Endothelial cell of umbilical vein (primary cell): ENCODE measurements around the gene NUDT2. TPM values are rescaled to one million over a fixed set of nuclear protein-coding genes. Genes with fewer than 3 reads are reported as not detected.

Experiments
- BruUV-seq: library from RNA; stranded (reverse); fragments of 400-500 nt; replicated peaks from 2 replicates; lab custom pipeline; 2021; lab: Mats Ljungman, UMichigan
- CTCF ChIA-PET: fragments of 300-600, 350-600 bp; sonication (Branson Sonifier 250); formaldehyde crosslinking; loops from one replicate; lab custom pipeline; 2021; ENCODE audit warnings: antibody characterized with exemption, inconsistent platforms; lab: Charles Lee
- POLR2A ChIA-PET: fragments of 300-600, 350-600 bp; sonication (Branson Sonifier 250); formaldehyde crosslinking; loops from one replicate; lab custom pipeline; 2021; ENCODE audit warnings: antibody characterized with exemption, inconsistent platforms; lab: Charles Lee
- DNase-seq: peaks from one replicate; pipeline ENCODE4 v3.0.0-alpha.2; 2011; ENCODE audit warnings: low read depth, low spot score
- FAIRE-seq: peaks from 2 replicates; lab custom pipeline; 2011; peaks lifted over from hg19 to GRCh38; lab: Jason Lieb, UNC
- H2AFZ ChIP-seq: 2 replicates; pipeline ENCODE4 v1.6.0; 2012; ENCODE audit warnings: low read depth, low read length, control low read depth, inconsistent platforms
- H3K27ac ChIP-seq: 2 replicates; pipeline ENCODE4 v1.5.1; 2011; ENCODE audit warnings: low read depth, mild to moderate bottlenecking, control low read depth, low read length, moderate library complexity; ENCODE audit not compliant: insufficient read depth
- H3K27me3 ChIP-seq, 2 experiments: 2 replicates each; pipeline versions ENCODE4 v1.6.0 to v1.6.1; 2011; ENCODE audit warnings: low read length in 2 of 2, mixed read lengths in 1 of 2; ENCODE audit not compliant: control insufficient read depth in 2 of 2, insufficient read depth in 2 of 2
- H3K36me3 ChIP-seq, 2 experiments: 2 replicates in 1 of 2; 3 replicates in 1 of 2; pipeline ENCODE4 v1.5.1; 2011; ENCODE audit warnings: low read length in 2 of 2, mild to moderate bottlenecking in 1 of 2, moderate library complexity in 1 of 2; ENCODE audit not compliant: control insufficient read depth in 2 of 2, insufficient read depth in 2 of 2; ENCODE audit errors: extremely low read depth in 1 of 2
- H3K4me1 ChIP-seq: 3 replicates; pipeline ENCODE4 v1.5.1; 2011; ENCODE audit warnings: mild to moderate bottlenecking, low read length; ENCODE audit not compliant: control insufficient read depth, insufficient read depth; ENCODE audit errors: extremely low read depth
- H3K4me2 ChIP-seq: 2 replicates; pipeline ENCODE4 v1.6.1; 2011; ENCODE audit warnings: low read length, control low read depth, mixed read lengths; ENCODE audit not compliant: insufficient read depth
- H3K4me3 ChIP-seq, 3 experiments: fragments of 200-600 bp in 1 of 3; sonication (generic), shearing (Covaris generic) in 1 of 3; replicated peaks in 1 of 3; 2 replicates each; pipeline ENCODE4 v1.5.1; 2011 to 2016; ENCODE audit warnings: control low read depth in 3 of 3, low read length in 3 of 3, mild to moderate bottlenecking in 2 of 3, inconsistent platforms in 1 of 3, low read depth in 1 of 3, moderate library complexity in 1 of 3; ENCODE audit not compliant: insufficient read depth in 1 of 3
- H3K79me2 ChIP-seq: 2 replicates; pipeline ENCODE4 v1.6.0; 2012; ENCODE audit warnings: low read length, inconsistent platforms; ENCODE audit not compliant: control insufficient read depth, insufficient read depth
- H3K9ac ChIP-seq: replicated peaks from 2 replicates; pipeline ENCODE3; 2011; ENCODE audit warnings: low read length, control low read depth; ENCODE audit not compliant: insufficient read depth; ENCODE audit errors: extremely low read depth
- H3K9me1 ChIP-seq: replicated peaks from 3 replicates; pipeline ENCODE4 v1.6.0; 2011; ENCODE audit warnings: mild to moderate bottlenecking, low read length; ENCODE audit not compliant: control insufficient read depth, insufficient read depth; ENCODE audit errors: extremely low read depth
- H3K9me3 ChIP-seq: replicated peaks from 2 replicates; pipeline ENCODE4 v1.5.1; 2012; ENCODE audit warnings: low read length, inconsistent platforms; ENCODE audit not compliant: control insufficient read depth, insufficient read depth
- H4K20me1 ChIP-seq: replicated peaks from 2 replicates; pipeline ENCODE3; 2011; ENCODE audit warnings: mild to moderate bottlenecking, low read length; ENCODE audit not compliant: control insufficient read depth, insufficient read depth; ENCODE audit errors: extremely low read depth
- EZH2 ChIP-seq: IDR thresholded peaks from 2 replicates; pipeline ENCODE4 v1.6.1; 2012; ENCODE audit warnings: borderline replicate concordance, low read depth, mild to moderate bottlenecking, moderate library complexity, low read length, inconsistent platforms; ENCODE audit not compliant: severe bottlenecking
- FOS ChIP-seq: IDR thresholded peaks from 2 replicates; pipeline ENCODE4 v1.6.1; 2011; ENCODE audit warnings: mild to moderate bottlenecking, low read length, moderate library complexity, borderline replicate concordance; ENCODE audit not compliant: insufficient read depth
- GATA2 ChIP-seq: IDR thresholded peaks from 2 replicates; pipeline ENCODE4 v1.7.0; 2011; ENCODE audit warnings: low read depth, mild to moderate bottlenecking, moderate library complexity, mixed read lengths, low read length; ENCODE audit not compliant: insufficient read length, insufficient read depth
- JUN ChIP-seq: IDR thresholded peaks from 2 replicates; pipeline ENCODE4 v1.6.1; 2011; ENCODE audit warnings: borderline replicate concordance, low read depth; ENCODE audit not compliant: insufficient read length, insufficient read depth
- MAX ChIP-seq: IDR thresholded peaks from 2 replicates; pipeline ENCODE4 v1.6.1; 2011; ENCODE audit not compliant: insufficient read depth, insufficient read length
- MYC ChIP-seq: IDR thresholded peaks from one replicate; pipeline ENCODE4 v1.6.1; 2011; ENCODE audit warnings: mild to moderate bottlenecking, low read depth, low read length
- POLR2A ChIP-seq: IDR thresholded peaks from 2 replicates; pipeline ENCODE4 v1.6.1; 2012; ENCODE audit warnings: low read depth, mild to moderate bottlenecking, control low read depth, low read length
- POLR2AphosphoS5 ChIP-seq: IDR thresholded peaks from 2 replicates; pipeline ENCODE4 v1.6.1; 2012; ENCODE audit warnings: low read depth, mild to moderate bottlenecking, control low read depth, low read length, moderate library complexity; ENCODE audit not compliant: insufficient read depth
- dilution Hi-C: fragments of 300-500 bp; cut with MboI; formaldehyde crosslinking; loops from one replicate; pipeline ENCODE4 v1.15.0; 2019; ENCODE audit warnings: low sequenced_read_pairs; ENCODE audit not compliant: extremely low pct_ligation_motif_present
- intact Hi-C: fragments of 100-400 bp; cut with micrococcal nuclease; formaldehyde crosslinking; loops from one replicate; pipeline ENCODE4 v1.10.0; 2022
- polyA plus RNA-seq, 4 experiments: library from polyadenylated mRNA; depleted of rRNA in 3 of 4; stranded (reverse) in 3 of 4; unstranded in 1 of 4; fragments of >200 nt; gene quantifications; 2 replicates each; pipeline versions ENCODE4 v1.2.1 to v1.2.3, GENCODE V29; 2011 to 2012; ENCODE audit warnings: missing spikeins in 1 of 4
- total RNA-seq: library from RNA; stranded (reverse); gene quantifications from 2 replicates; pipeline ENCODE4 v1.2.3, GENCODE V29; 2021
- TF ChIP-seq, protein P1 (sequence below), 2 donors: IDR thresholded peaks; 1 replicate in 1 of 2; 2 replicates in 1 of 2; pipeline ENCODE4 v1.5.1; 2011; ENCODE audit warnings: low read length in 2 of 2, mild to moderate bottlenecking in 2 of 2, moderate library complexity in 2 of 2, control low read depth in 1 of 2, inconsistent platforms in 1 of 2, low read depth in 1 of 2; ENCODE audit not compliant: insufficient read depth in 1 of 2; ENCODE audit errors: extremely low read depth in 1 of 2

Gene NUDT2
- total and polyA plus RNA-seq, 2 donors (not counting 3 experiments of a cell fraction or from before 2014, with no cell fraction given) = 25.1 to 45.2 TPM

- H3K9me3 ChIP-seq = no peaks in the 10 kb centered on the region
- no peak overlapping the region for H3K9ac ChIP-seq
- no peaks in the 10 kb centered on the region for H3K9me1 ChIP-seq
- no TSS peak for BruUV-seq
- H2AFZ ChIP-seq = no peak overlapping the region
- TF ChIP-seq EZH2 (no peak), POLR2AphosphoS5 (no peak), POLR2A (no peak), MYC (no peak), MAX (no peak), GATA2 (no peak), JUN (no peak), FOS (no peak)
- TF ChIP-seq, protein P1, sequence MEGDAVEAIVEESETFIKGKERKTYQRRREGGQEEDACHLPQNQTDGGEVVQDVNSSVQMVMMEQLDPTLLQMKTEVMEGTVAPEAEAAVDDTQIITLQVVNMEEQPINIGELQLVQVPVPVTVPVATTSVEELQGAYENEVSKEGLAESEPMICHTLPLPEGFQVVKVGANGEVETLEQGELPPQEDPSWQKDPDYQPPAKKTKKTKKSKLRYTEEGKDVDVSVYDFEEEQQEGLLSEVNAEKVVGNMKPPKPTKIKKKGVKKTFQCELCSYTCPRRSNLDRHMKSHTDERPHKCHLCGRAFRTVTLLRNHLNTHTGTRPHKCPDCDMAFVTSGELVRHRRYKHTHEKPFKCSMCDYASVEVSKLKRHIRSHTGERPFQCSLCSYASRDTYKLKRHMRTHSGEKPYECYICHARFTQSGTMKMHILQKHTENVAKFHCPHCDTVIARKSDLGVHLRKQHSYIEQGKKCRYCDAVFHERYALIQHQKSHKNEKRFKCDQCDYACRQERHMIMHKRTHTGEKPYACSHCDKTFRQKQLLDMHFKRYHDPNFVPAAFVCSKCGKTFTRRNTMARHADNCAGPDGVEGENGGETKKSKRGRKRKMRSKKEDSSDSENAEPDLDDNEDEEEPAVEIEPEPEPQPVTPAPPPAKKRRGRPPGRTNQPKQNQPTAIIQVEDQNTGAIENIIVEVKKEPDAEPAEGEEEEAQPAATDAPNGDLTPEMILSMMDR (IDR thresholded peaks at IDR 0.05; ENCODE audit: extremely low read depth in 1 of 2, insufficient read depth in 1 of 2, low read depth in 1 of 2, low read length in 2 of 2) = no peak
- H3K4me2 ChIP-seq = no peak overlapping the region
- no peak for DNase-seq
- no peaks in the 10 kb centered on the region for H3K79me2 ChIP-seq
- no peak for FAIRE-seq
- H3K4me1 ChIP-seq = no peaks in the 10 kb centered on the region
- H3K4me3 ChIP-seq = no peak overlapping the region
- dilution Hi-C loops = no loop called here
- no peaks in the 10 kb centered on the region for H4K20me1 ChIP-seq
- intact Hi-C loops = no loop called here
- no peaks in the 10 kb centered on the region for H3K27me3 ChIP-seq
- ChIA-PET CTCF (interaction anchor here (1.0 kb wide), 1 partner anchor 9 kb away, joined by 6 read pairs; no protein-coding TSS in a partner anchor), POLR2A (no interaction called here)
- H3K27ac ChIP-seq = no peak overlapping the region
- no peaks in the 10 kb centered on the region for H3K36me3 ChIP-seq
Observed at GRCh38 chr9:34370335-34370969, 41.1 kb downstream of the NUDT2 start.
